Measurements from ENCODE around the gene MATK. TPM values are rescaled to one million over a fixed set of nuclear protein-coding genes. Genes with fewer than 3 reads are reported as not detected.

MATK gene, protein sequence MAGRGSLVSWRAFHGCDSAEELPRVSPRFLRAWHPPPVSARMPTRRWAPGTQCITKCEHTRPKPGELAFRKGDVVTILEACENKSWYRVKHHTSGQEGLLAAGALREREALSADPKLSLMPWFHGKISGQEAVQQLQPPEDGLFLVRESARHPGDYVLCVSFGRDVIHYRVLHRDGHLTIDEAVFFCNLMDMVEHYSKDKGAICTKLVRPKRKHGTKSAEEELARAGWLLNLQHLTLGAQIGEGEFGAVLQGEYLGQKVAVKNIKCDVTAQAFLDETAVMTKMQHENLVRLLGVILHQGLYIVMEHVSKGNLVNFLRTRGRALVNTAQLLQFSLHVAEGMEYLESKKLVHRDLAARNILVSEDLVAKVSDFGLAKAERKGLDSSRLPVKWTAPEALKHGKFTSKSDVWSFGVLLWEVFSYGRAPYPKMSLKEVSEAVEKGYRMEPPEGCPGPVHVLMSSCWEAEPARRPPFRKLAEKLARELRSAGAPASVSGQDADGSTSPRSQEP
- not detected for polyA plus RNA-seq (2013, experiment 1 of 2; ENCODE audit: insufficient read length)
- not detected for polyA plus RNA-seq (2013, experiment 2 of 2; ENCODE audit: insufficient read length)

DNA sequence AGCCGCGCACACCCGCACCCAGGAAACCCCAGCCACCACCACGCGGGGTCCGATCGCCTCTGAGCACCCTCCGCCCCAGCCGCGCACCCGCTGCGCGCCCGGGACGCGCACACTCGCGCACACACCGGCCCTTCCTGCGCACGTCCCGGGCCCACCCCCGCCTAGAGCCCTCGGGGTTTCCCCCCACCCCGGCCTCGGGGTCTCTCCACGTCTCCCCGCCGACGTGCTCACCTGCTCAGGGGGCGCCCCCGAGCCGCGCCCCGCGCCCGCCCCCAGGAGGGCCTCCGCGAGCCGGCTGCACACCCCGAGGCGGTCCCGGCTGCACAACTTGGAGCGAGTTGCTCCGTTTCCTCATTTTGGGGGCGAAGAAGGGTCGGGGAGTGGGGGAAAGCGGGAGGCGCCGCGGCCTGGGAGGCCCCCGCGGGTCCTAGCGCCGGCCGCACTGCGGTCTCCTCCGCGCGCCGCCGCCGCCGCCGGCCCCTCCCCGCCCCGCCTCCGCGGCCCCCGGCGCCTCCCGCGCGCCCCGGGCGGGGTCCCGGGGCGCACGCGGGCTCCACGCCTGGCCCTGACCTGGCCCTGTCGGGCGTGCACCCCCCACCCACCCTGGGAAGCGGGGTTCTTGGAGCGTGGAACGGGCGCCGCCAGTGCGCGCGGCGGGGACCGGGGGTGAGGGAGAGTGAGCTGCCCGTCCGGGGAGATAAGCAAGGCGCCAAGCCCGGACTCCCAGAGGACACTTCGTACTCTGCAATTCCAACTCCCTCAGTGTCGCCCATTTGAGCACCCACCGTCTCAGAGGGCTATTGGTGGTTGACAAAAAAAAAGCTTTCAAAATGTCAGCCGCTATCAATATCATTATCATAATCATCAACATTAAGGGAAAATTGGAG, at the start of gene MATK:
MATK (minus strand) TSS at position 444 of the 887 bp plus-strand sequence. CDS start 1,246 bp downstream, outside the sequence.
- DNase-seq = no peak

DNA sequence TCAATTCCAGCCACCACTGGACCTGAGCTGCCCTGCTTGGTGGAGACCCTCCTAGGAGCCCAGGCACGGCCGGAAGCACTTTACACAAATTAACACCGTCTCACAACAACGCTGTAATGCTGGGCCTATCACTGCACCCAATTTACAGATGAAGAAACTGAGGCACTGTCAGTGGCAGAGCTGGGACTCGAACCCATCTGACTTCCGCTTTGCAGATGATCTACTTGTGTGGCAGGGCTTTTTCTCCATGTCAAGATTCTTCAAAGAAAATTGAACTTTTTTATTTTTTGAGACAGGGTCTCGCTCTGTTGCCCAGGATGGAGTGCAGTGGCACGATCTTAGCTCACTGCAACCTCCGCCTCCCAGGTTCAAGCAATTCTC, 48.9 kb upstream of the MATK start:
- no peak for DNase-seq

DNA sequence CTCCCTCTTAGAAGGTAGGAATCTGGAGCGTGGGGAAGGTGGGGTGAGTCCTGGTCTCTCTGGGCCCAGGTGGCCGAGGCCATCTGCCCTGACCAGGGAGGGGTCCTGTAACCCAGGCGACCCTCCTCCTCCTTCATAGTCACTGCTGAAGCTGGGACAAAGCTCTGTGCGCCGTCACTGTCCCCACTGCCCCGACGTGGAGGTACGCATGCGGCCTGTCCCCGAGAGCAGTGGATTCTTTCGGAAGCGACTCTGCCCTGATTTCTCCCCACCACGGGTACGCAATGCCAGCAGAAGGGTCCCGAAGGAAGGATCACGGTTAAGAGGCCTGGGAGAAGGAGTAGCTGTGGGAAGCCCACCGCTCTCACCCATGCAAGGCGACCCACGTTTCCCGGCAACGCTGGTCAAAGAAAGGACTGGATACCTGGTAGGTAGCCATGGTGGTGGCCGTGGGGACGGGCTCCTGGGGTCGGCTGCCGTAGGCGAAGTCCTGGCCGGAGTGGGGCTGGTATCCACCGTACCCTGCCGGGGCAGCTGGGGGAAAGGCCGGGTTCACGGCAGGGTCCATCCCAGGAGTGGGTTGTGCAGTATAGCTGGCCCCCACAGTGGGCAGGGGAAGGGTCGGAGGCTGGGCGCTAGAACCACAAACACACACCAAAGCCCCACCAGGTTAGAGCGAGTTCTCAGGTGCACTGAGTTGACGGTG, 48.3 kb upstream of the MATK start:
- no peak for DNase-seq

DNA sequence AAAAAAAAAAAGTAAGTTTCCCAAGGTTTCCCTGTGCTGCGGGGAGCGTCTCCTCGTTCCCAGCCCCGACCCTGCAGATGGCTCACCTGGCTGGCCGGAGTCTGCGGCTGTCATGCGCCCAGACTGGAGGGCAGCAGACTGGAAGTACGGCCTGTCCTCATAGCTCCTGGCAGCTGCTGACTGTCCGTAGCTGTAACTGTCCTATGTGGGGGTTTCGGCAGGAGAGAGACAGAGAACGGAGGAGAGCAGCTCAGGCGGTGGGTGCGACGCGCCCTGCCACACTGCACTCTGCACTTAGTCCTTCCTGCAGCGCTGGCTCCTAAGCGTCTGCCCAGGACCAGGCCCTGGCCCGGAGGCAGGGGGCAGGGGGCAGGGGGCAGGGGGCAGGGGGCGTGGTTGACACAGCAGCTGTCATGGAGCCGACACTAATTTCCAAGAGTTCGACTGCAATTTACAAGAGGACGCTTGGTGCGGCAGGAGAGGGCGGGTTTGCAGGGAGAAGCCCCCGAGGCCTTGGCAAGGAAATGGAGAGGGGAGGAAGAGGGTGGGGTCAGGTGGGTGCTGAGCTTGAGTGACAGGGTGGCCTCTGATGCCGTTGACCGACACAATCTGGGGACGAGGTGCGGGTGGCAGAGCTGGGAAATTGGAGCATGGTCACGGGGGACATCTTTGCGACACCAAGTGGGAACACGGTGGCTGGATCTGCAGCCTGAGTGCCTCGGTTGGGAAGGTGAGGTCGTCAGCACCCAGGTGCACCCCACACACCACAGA, 47.6 kb upstream of the MATK start:
- DNase-seq = no peak

DNA sequence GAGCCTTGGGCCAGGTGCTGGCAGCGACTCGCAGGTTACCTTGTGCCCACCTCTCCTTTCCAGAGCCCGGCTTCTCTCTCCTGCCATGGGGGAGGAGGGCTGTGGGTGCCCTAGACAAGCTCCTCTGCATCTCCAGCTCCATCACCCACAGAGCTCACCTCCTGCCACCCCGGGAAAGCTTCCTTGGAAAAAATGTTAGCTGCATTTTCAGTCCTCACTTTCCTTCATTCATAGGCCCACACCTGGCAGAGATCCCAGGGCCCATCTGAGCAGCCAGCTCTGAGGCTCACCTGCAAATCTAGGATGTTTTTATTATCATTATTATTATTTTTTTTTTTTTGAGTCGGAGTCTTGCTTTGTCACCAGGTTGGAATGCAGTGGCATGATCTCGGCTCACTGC, 45.8 kb upstream of the MATK start:
- DNase-seq = no peak

DNA sequence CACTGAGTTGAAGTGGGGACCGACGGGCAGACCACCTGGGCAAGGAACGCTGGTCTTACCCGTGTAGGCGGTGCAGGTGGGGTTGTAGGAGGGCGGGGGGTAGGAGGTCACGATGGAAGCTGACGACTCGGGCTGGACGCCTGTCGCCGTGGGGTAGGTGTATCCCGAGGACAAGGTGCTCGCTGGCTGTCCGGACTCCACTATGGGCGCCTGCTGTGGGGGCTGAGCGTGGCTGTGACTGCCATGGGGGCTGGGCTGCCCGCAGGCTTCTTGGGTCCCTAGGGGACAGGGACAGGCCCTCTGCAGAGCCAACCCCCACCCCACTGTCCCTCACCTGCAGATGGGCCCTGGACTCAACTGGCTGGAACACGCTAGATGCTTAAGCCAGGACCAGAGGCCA, 45.4 kb upstream of the MATK start:
- DNase-seq = no peak

DNA sequence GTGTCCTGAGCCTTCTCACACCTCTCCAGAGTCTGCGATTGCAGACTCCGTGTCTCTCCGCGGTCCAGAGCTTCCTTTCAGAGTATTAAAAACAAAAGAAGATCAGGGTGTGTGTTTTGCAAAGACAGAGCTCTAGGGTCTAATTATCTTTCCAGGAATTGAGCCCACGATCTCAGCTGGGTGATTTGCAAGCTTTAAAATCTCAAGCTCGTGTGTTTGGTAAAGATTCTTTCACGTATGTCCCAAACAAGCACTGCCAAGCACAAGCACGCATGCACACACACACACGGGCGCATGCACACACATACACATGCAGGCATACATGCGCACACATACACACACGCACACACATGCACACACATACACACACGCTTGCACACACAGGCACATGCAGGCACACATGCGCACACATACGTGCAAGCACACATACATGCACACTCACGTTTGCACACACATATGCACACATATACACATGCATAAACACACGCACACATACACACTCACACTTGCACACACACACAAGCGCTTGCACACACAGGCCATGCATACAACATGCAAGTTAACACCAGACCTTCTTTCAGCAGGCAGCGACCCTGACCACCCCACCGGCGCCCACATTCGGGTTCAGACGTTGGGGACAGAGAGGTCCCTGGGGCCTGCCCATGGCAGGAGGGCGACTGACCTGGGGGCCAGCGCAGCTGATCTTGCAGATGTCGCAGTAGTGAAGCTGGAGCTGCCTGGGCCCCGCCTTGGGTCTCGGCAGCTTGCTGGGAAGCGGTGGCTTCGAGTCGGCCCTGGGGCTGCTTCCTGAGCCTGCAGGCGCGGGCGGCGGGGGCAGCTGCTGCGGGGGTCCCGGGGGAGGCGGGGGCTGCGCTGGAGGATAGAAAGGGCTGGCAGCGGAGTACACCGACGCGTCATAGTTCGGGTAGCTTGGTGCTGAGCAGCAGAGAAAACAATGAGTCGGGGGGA, 44.7 kb upstream of the MATK start:
- DNase-seq = no peak

DNA sequence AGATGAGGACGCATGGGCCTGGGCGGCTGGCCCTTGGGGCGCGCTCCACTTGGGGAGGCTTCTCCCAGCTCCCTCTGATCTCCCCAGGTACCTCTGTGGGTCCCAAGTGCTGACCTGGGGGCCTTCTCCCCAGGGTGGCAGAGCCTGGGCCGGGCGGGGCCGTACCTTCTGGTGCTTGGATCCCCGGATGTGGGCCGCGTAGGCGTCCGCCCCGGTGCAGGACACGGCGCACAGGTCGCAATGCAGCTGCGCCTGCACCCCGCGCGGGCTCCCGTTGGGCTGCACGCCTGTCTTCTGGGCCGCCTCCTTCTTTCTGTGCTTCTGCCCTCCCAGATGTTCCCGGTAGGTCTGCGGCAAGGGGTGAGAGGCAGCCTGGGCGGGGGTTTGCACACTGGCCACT, 41.1 kb upstream of the MATK start:
- DNase-seq = no peak

DNA sequence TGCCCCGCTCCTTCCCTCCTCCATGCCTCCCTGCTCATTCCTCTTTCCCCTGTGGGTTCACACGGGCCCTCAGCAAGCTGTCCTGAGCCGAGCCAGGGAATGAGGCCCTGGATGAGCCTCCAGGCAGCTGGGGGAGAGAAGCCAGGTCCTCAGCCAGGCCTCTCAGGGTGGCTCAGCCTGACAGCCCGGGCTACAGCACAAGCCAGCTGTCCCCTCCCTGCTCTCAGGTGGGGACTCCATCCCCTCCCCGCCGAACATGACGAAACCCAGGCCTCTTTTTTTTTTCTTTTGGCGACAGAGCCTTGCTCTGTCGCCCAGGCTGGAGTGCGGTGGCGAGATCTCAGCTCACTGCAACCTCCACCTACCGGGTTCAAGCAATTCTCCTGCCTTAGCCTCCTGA, 40.0 kb upstream of the MATK start:
- DNase-seq = no peak

DNA sequence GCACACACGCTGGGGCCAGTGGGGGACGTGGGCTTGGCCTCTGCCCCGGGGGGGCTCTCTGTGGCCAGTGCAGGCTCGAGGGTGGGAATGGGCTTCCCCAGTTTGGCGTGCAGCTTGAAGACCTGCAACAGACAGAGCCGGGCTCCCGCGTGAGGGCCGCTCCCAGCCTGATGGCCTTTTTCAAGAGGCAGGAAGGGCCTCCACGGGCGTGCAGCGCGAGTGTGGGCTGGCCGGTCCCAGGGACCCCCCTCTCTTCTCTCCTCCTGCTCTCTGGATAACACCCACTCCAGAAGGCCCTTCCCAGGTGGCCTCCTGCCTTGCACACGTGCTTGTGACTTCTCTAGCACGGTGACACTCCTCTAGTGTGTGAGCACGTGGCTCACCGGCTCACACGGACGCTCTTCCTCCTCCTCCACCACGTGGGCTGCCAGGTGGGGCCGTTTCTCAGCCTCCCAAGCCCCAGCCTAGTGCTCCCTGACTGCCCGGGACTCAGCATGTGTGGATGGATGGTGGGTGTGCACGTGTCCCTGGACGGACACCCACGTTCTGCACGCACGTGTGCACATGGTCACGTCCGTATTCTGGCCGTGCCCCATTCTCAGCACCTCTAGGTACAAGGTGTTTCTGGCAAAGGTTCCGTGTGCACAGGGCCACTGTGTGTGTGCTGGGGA, 39.2 kb upstream of the MATK start:
- no peak for DNase-seq

DNA sequence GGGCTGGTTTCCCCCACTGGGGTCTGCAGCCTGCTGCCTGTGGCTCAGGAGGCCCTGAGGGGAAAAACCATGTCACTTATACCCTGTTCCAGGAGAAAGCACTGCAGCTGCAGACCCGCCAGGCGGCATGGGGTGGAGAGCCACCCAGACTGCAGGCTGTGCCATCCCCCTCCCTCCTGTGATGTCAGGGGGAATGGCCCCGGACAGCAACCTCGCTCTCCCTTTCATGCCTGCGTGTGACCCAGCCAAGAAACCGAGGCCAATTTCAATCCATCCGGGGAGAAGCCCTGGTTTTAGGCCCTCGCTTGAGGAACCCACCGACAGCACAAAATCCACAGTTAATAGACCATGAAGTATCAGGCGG, 37.2 kb upstream of the MATK start:
- no peak for DNase-seq

DNA sequence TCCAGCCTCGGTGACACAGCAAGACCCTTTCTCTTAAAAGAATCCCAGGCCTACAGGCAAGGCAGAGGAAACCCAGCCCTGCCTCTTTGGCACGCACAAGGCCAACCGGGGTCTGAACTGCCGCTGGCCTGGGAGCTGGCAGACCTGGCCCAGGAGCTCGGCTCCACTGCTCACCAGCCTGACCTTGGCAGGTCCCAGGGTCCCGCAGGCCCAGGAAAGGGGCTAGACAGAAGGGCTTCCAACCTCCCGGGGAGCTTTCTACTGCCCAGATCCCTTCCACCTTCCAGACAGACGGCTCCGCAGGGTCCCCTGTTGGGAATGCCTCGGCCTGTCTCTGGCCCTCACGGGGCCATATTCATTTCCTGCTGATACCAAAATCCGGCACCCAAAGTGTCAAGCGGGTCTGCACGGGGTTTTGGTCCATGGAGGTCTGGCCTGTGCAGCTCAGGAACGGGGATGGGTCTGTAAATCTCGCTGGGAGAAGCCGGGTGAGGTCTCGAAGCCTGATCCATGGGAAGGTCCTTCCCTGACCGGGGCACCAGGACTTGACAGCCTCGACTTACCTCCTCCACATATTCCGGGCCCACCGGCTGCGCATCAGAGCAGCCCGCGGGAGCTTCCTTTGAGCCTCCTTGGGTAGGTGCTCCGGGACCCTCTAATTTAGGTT, 36.6 kb upstream of the MATK start:
- DNase-seq = no peak

DNA sequence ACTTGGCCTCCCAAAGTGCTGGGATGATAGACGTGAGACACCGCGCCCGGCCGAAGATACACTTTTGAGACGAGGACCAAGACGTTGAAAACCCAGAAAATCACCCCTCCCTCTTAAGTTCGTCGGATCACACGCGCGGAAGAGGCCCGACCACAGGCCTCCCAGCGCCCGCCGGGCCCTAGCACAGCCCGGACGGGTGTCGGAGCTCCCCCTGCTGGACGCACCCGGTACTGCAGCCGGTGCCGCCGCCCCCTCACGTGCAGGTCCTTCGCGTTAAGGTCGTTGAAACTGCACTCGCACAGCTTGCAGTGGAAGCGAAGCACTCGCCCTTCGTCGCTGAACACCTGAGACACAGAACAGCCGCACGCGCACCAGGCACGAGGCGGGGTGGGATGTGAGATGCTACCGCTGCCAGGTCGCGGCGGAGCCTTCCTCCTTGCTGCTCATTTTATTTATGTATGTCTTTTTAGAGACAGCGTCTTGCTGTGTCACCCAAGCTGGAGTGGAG, 35.7 kb upstream of the MATK start:
- peak; percentile 24 for DNase-seq

DNA sequence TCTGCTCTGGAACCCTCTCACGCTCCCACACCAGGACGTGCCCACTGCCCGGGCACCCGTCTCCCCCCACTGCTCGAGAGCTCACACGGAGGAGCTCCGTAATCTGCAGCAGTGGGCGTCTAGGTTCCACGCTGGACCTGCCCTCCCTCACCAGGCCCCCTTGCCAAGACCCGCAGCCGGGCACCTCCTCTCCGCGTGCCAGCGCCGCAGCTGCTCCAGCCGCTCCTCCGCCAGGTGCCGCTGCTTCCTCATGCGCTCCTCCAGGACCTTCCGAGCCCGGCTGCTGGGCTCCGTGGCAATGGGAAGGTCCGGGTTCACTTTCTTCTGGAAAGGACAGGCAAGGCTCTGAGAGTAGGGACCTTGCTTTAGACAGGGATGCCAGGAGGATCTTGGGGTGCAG, 35.0 kb upstream of the MATK start:
- DNase-seq = no peak

DNA sequence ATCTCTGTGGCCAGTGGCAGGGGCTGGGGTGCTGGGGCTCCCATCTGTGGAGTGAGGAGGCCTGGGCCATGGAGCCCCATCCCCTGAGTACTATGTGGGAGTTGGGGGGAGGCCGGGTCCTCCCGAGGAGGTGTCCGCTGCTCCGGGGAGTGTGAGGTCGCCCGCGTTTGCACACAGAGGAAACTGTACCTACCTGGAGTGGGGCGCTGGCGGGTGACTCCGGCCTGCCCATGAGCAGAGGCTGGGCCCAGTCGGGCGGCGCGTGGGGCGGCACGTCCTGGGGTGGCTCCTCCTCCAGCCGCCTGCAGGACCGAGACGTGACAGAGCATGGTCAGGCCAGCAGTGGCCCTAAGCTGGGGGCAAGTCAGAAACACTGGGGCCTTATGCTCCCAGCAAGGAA, 33.8 kb upstream of the MATK start:
- DNase-seq = no peak

DNA sequence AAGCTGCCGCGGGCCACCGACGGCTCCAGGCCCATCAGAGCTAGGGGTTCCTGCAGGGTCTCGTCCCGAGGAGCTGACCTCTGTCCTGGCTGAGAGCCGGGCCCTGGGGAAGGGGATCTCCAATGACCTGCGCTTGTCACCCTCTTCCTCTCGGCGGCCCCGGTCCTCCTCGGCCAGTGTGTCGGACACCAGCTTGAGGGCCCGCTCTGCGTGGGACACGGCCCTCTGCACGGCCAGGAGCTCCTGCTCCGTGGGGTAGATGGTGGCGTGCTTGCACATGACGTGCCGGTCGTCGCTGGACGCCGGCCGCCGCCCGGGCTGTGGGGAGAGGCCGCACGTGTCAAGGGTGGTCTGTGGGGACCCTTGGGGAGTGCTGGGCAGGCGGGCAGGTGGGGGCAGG, 32.7 kb upstream of the MATK start:
- DNase-seq = no peak

DNA sequence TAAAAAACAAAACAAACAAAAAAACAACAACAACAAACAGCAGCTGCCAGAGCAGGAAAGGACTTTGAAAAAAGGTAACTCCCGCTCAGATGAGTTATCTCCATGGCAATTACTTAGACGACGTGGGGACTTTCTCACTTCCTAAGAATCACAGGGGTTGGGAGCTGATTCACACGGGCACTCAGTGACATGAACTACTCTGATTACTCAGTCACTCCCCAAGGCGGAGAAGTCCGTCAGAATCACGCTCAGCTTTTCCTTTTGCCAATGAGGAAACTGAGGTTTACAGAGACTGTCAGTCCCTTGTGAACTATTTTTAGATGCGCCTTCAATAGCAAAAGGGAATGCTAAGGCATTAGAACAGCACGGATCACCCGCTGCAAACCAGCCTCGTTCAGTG, 32.3 kb upstream of the MATK start:
- DNase-seq = peak; percentile 5

DNA sequence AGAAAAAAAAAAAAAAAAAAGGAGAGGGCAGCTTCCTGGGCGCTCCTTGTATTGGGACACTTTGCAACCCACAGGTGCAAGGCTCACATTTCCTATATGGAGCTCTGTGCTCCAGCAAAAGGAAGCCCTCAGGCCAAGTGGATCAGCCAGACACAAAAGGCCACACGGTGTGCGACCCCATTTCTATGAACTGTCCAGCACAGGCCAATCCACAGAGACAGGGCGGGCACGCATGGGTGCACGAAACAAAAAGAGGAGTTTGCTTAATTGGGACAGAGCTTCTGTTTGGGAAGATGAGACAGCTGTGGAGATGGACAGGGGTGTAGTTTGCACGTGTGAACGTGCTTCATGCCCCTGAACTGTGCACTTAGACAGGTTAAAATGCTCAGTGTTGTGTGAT, 31.6 kb upstream of the MATK start:
- DNase-seq = no peak

DNA sequence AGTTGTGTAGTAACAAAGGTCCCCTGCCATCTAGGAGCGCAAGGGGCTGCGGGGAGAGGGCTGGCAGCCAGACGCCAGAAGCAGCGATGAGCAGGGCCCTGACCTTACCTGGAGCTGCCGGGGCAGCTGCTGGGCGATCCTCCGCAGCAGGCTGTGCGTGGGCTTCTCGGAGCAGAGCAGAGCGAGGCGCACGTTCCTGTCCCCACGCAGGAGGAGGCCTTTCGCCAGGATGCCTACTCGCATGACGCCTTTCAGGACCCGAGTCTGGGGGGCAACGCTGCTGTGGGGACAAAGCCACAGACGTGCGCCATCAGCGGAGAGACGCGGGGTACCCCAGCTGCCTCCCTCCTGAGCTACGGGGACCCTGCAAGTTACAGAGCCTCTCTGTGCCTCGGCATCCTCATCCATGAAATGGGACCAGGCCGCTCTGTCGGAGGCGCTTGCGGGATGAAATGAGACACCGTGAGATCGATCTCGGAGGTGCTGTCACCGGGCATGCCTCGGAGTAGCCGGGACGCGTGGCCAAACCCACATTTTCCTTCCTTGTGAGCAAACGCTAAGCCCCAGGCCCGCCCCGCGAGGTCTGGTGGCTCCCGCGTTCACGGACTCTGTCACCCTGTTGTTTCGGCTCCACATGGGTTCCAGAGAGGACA, 30.5 kb upstream of the MATK start:
- DNase-seq = no peak
